ENCODE measurements around the gene NXPH3. TPM values are rescaled to one million over a fixed set of nuclear protein-coding genes. Genes with fewer than 3 reads are reported as not detected.

Gene NXPH3
- total RNA-seq, 1 experiment from 2014 or later, result not detected

DNA sequence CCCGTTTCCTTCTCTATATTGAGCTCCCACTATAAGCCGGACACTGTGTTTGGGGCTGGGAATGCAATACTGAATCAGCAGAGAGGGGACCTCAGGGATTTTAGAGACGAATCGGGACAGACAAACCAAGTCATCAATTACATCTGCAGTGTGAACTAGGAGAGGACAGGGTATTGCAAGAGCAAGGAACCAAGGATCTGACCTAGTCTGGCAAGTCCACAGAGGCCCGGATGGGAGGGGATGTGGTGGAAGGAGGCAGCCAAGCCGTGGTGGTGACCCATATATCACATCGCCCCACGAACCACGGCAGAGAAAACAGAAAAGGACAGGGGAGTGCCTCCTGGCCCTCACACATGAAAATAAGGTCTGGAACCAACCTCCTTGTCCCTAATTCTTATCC lies 28.1 kb upstream of the NXPH3 start:
- TF ChIP-seq, protein P1, sequence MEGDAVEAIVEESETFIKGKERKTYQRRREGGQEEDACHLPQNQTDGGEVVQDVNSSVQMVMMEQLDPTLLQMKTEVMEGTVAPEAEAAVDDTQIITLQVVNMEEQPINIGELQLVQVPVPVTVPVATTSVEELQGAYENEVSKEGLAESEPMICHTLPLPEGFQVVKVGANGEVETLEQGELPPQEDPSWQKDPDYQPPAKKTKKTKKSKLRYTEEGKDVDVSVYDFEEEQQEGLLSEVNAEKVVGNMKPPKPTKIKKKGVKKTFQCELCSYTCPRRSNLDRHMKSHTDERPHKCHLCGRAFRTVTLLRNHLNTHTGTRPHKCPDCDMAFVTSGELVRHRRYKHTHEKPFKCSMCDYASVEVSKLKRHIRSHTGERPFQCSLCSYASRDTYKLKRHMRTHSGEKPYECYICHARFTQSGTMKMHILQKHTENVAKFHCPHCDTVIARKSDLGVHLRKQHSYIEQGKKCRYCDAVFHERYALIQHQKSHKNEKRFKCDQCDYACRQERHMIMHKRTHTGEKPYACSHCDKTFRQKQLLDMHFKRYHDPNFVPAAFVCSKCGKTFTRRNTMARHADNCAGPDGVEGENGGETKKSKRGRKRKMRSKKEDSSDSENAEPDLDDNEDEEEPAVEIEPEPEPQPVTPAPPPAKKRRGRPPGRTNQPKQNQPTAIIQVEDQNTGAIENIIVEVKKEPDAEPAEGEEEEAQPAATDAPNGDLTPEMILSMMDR (IDR thresholded peaks at IDR 0.05; ENCODE audit: unreplicated experiment), result no peak
- Mint-ChIP-seq H3K4me1 (ENCODE audit: low read depth, unreplicated experiment) (no peaks in the 10 kb centered on the region), H3K4me3 (ENCODE audit: low read depth, unreplicated experiment) (no peak overlapping the region), H3K27me3 (ENCODE audit: unreplicated experiment) (peaks cover 60% of the 10 kb centered on the region), H3K9me3 (ENCODE audit: low read depth, unreplicated experiment) (peaks cover 6% of the 10 kb centered on the region), H3K36me3 (ENCODE audit: insufficient read depth, unreplicated experiment) (no peaks in the 10 kb centered on the region), H3K27ac (ENCODE audit: unreplicated experiment) (no peak overlapping the region)
- DNase-seq, result no peak
- BruUV-seq (replicated peaks), result no TSS peak
- CTCF ChIA-PET, result interaction anchor here (0.7 to 1.4 kb wide), 2 partner anchors 139 to 140 kb away, joined by 3 to 4 read pairs; no protein-coding TSS in a partner anchor
- intact Hi-C loops (cut with micrococcal nuclease; ENCODE audit: unreplicated experiment), result no loop called here

- Mint-ChIP-seq H3K36me3 (ENCODE audit: insufficient read depth, unreplicated experiment) (no peaks in the 10 kb centered on the region), H3K4me1 (ENCODE audit: low read depth, unreplicated experiment) (no peaks in the 10 kb centered on the region), H3K27me3 (ENCODE audit: unreplicated experiment) (peaks cover 55% of the 10 kb centered on the region), H3K9me3 (ENCODE audit: low read depth, unreplicated experiment) (peaks cover 6% of the 10 kb centered on the region), H3K4me3 (ENCODE audit: low read depth, unreplicated experiment) (no peak overlapping the region), H3K27ac (ENCODE audit: unreplicated experiment) (no peak overlapping the region)
- intact Hi-C loops (cut with micrococcal nuclease; ENCODE audit: unreplicated experiment), result loop anchor here (2.0 kb wide), 2 partner anchors 113 to 139 kb away; no protein-coding TSS in a partner anchor
- BruUV-seq (replicated peaks), result no TSS peak
- TF ChIP-seq, protein P1 (IDR thresholded peaks at IDR 0.05; ENCODE audit: unreplicated experiment), result no peak
- CTCF ChIA-PET, result interaction anchor here (1.0 to 1.4 kb wide), 2 partner anchors 9 to 140 kb away, joined by 3 read pairs; no protein-coding TSS in a partner anchor
- no peak for DNase-seq
Observed at GRCh38 chr17:49548051-49548505, 27.6 kb upstream of the NXPH3 start.

DNA sequence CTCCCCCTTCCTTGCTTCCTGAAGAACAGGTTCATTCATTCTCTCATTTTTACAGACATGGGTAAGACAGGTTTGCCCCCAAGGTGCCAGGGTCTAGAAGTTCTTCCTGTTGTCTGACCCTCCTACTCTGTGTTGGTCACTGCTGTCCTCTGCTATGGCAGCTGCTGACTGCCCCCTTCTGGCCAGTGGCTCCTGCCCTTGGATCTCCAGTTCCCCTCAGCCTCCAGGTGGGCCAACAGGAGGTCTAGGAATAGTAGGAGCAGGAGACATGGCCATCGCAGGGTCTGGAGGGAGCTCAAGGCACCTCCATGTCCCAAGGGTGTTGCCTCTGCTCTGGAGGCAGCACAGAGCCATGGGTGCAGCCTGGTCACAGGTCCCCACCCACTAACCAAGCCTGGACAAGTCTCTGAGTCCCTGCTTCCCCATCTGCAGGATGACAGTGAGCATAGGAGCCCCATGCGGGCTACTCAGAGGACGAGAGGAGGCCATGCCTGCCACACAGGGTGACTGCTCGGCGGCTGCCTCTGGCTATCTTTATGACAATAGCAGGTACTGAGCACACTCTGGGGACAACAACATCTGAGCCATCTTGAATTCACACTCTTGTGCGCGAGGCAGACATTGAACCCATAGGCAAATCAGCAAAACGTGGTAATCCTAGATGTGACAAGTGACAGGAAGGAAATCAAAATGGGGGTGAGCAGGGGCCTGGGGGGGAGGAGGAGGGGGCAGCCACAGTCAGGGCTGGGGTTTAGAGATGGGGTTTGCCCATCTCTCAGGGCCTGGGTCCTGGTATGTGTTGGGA lies 27.0 kb upstream of the NXPH3 start:
- intact Hi-C loops (cut with micrococcal nuclease; ENCODE audit: unreplicated experiment), result loop anchor here (2.0 kb wide), 2 partner anchors 114 to 140 kb away; no protein-coding TSS in a partner anchor
- BruUV-seq (replicated peaks), result no TSS peak
- H3K9me3 Mint-ChIP-seq (ENCODE audit: low read depth, unreplicated experiment), result peaks cover 6% of the 10 kb centered on the region
- TF ChIP-seq, protein P1 (IDR thresholded peaks at IDR 0.05; ENCODE audit: unreplicated experiment), result peak; percentile 69
- H3K27me3 Mint-ChIP-seq (ENCODE audit: unreplicated experiment), result peaks cover 49% of the 10 kb centered on the region
- CTCF ChIA-PET, result interaction anchor here (0.5 to 1.4 kb wide), 3 partner anchors 9 to 141 kb away, joined by 3 to 5 read pairs (median 3); no protein-coding TSS in a partner anchor
- no peak overlapping the region for H3K27ac Mint-ChIP-seq (ENCODE audit: unreplicated experiment)
- DNase-seq, result peak; percentile 79
- no peaks in the 10 kb centered on the region for H3K36me3 Mint-ChIP-seq (ENCODE audit: insufficient read depth, unreplicated experiment)
- no peak overlapping the region for H3K4me3 Mint-ChIP-seq (ENCODE audit: low read depth, unreplicated experiment)
- H3K4me1 Mint-ChIP-seq (ENCODE audit: low read depth, unreplicated experiment), result no peaks in the 10 kb centered on the region

GRCh38 chr17:49549311-49549605 lies 26.4 kb upstream of the NXPH3 start:
- no peaks in the 10 kb centered on the region for H3K36me3 Mint-ChIP-seq (ENCODE audit: insufficient read depth, unreplicated experiment)
- no peak for DNase-seq
- peaks cover under 1% of the 10 kb centered on the region for H3K9me3 Mint-ChIP-seq (ENCODE audit: low read depth, unreplicated experiment)
- peaks cover 44% of the 10 kb centered on the region for H3K27me3 Mint-ChIP-seq (ENCODE audit: unreplicated experiment)
- CTCF ChIA-PET, result no interaction called here
- TF ChIP-seq, protein P1 (IDR thresholded peaks at IDR 0.05; ENCODE audit: unreplicated experiment), result no peak
- intact Hi-C loops (cut with micrococcal nuclease; ENCODE audit: unreplicated experiment), result loop anchor here (2.0 kb wide), 2 partner anchors 114 to 140 kb away; no protein-coding TSS in a partner anchor
- no TSS peak for BruUV-seq (replicated peaks)
- H3K4me3 Mint-ChIP-seq (ENCODE audit: low read depth, unreplicated experiment), result no peak overlapping the region
- no peaks in the 10 kb centered on the region for H3K4me1 Mint-ChIP-seq (ENCODE audit: low read depth, unreplicated experiment)
- H3K27ac Mint-ChIP-seq (ENCODE audit: unreplicated experiment), result no peak overlapping the region

All from Calu3 (cell line).